ACC112 (cell line): ENCODE results near the gene WBP11.
"Not testable (repeated sequence)": the region's sequence is repeated elsewhere in the genome, so short reads cannot be mapped to it uniquely, and the experiment has no call there.

Experiments used
- H2AFZ ChIP-seq: fragments of 200-600 bp; sonication (generic); one replicate; pipeline ENCODE4 v1.6.0; 2017; ENCODE audit warnings: antibody characterized with exemption, low read length; ENCODE audit not compliant: unreplicated experiment
- H3K27ac ChIP-seq: fragments of 200-600 bp; sonication (generic); 2 replicates; pipeline ENCODE4 v1.5.1; 2014; ENCODE audit warnings: low read depth, mild to moderate bottlenecking, antibody characterized with exemption, low read length, moderate library complexity
- H3K27me3 ChIP-seq: fragments of 200-600 bp; sonication (generic); 2 replicates; pipeline ENCODE4 v1.6.1; 2014; ENCODE audit warnings: mild to moderate bottlenecking, antibody characterized with exemption, low read length, moderate library complexity, mixed read lengths; ENCODE audit not compliant: insufficient read depth
- H3K36me3 ChIP-seq: fragments of 200-600 bp; sonication (generic); 2 replicates; pipeline ENCODE4 v1.6.1; 2016; ENCODE audit warnings: mild to moderate bottlenecking, antibody characterized with exemption, low read length, moderate library complexity, mixed read lengths; ENCODE audit not compliant: insufficient read depth
- H3K4me1 ChIP-seq: fragments of 200-600 bp; sonication (generic); one replicate; pipeline ENCODE4 v1.6.1; 2016; ENCODE audit warnings: low read length, mixed read lengths; ENCODE audit not compliant: insufficient read depth, unreplicated experiment, control insufficient read depth
- H3K4me3 ChIP-seq: fragments of 200-600 bp; sonication (generic); 2 replicates; pipeline ENCODE4 v1.5.1; 2014; ENCODE audit warnings: mild to moderate bottlenecking, low read depth, low read length
- H3K79me2 ChIP-seq: fragments of 200-600 bp; sonication (generic); one replicate; pipeline ENCODE4 v1.6.0; 2016; ENCODE audit warnings: low read length; ENCODE audit not compliant: control insufficient read depth, unreplicated experiment, insufficient read depth

WBP11 gene

DNA sequence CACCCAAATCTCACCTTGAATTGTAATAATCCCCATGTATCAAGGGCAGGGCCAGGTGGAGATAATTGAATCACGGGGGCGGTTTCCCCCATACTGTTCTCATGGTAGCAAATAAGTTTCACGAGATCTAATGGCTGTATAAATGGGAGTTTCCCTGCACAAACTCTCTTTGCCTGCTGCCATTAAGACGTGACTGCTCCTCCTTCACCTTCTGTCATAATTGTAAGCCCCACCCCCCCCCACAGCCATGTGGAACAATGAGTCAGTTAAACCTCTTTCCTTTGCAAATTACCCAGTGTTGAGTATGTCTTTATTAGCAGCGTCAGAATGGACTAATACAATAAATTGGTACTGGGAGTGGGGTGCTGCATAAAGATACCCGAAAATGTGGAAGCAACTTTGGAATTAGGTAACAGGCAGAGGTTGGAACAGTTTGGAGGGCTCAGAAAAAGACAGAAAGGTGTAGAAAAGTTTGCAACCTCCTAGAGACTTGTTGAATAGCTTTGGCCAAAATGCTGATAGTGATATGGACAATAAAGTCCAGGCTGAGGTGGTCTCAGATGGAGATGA, 43.5 kb downstream of the WBP11 start:
- not testable (repeated sequence) for H3K36me3 ChIP-seq, H3K79me2 ChIP-seq, H3K27ac ChIP-seq, H3K4me3 ChIP-seq, H2AFZ ChIP-seq, H3K27me3 ChIP-seq, H3K4me1 ChIP-seq

- peak overlapping the region; percentile 50 for H2AFZ ChIP-seq
- H3K79me2 ChIP-seq, result no peaks in the 10 kb centered on the region
These were observed 46.7 kb downstream of the WBP11 start for GRCh38 chr12:14756334-14757143.

DNA sequence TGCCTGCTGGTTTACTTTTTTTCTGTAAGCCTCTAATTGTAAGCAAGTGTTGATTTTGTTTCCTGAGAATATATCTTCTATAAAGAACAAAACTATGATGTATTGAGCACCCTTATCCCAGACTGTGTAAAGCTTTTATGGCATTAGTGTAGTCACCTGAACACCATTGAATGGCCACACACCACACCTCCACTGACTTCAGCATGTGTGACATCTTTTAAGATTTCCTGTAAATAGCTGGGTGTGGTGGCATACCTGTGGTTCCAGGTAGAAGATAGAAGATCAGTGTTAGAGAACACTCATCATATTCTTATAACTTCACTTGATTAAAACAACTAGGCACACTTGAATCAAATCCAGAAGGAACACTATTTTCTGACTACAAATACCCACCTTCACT, 51.3 kb downstream of the WBP11 start:
- Histone ChIP-seq H3K4me1 (no peaks in the 10 kb centered on the region), H3K79me2 (no peaks in the 10 kb centered on the region), H3K36me3 (no peaks in the 10 kb centered on the region), H3K4me3 (no peak overlapping the region), H2AFZ (no peak overlapping the region), H3K27me3 (no peaks in the 10 kb centered on the region), H3K27ac (no peak overlapping the region)

More at GRCh38 chr12:14756334-14757143, 46.7 kb downstream of the WBP11 start:
- Histone ChIP-seq H3K4me3 (no peak overlapping the region), H3K36me3 (no peaks in the 10 kb centered on the region), H3K4me1 (no peaks in the 10 kb centered on the region), H3K27ac (no peak overlapping the region), H3K27me3 (no peaks in the 10 kb centered on the region)

GRCh38 chr12:14743061-14743460, 60.2 kb downstream of the WBP11 start:
- Histone ChIP-seq H3K4me1 (no peaks in the 10 kb centered on the region), H3K79me2 (no peaks in the 10 kb centered on the region), H3K27ac (no peak overlapping the region), H2AFZ (no peak overlapping the region), H3K36me3 (no peaks in the 10 kb centered on the region), H3K27me3 (no peaks in the 10 kb centered on the region), H3K4me3 (no peak overlapping the region)

- Histone ChIP-seq H2AFZ (no peak overlapping the region), H3K4me1 (no peaks in the 10 kb centered on the region), H3K27ac (no peak overlapping the region), H3K27me3 (no peaks in the 10 kb centered on the region), H3K36me3 (no peaks in the 10 kb centered on the region), H3K79me2 (no peaks in the 10 kb centered on the region), H3K4me3 (no peak overlapping the region)
These were observed 61.3 kb downstream of the WBP11 start for GRCh38 chr12:14741942-14742341.

GRCh38 chr12:14741153-14741552, 62.1 kb downstream of the WBP11 start:
- H3K79me2 ChIP-seq, result no peaks in the 10 kb centered on the region
- H3K4me3 ChIP-seq, result no peak overlapping the region
- H3K27ac ChIP-seq, result no peak overlapping the region
- no peaks in the 10 kb centered on the region for H3K27me3 ChIP-seq
- no peaks in the 10 kb centered on the region for H3K4me1 ChIP-seq
- no peaks in the 10 kb centered on the region for H3K36me3 ChIP-seq
- H2AFZ ChIP-seq, result no peak overlapping the region

DNA sequence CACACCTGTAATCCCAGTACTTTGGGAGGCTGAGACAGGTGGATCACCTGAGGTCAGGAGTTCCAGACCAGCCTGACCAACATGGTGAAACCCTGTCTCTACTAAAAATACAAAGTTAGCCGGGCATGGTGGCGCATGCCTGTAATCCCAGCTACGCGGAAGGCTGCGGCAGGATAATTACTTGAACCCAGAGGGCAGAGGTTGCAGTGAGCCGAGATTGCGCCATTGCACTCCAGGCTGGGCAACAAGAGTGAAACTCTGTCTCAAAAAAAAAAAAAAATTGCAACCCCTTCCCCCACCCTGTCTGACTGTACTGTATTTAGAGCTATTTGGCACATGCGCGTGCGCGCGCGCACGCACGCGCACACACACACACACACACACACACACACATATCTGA, 66.8 kb downstream of the WBP11 start:
- H3K4me1 ChIP-seq, H3K4me3 ChIP-seq, H3K79me2 ChIP-seq, H2AFZ ChIP-seq, H3K36me3 ChIP-seq, H3K27ac ChIP-seq, H3K27me3 ChIP-seq: not testable (repeated sequence)
